DND-41 (cell line): ENCODE results near the gene TNS1.

Experiments used
- ATAC-seq: fragments of 200-7000 bp; cut with Tn5 transposase; 3 replicates; pipeline ENCODE4 v1.9.1; 2021; ENCODE audit warnings: low read depth; ENCODE audit not compliant: insufficient read depth
- DNase-seq: peaks from one replicate; pipeline ENCODE4 v3.0.0-alpha.2; 2020
- H2AFZ ChIP-seq: 2 replicates; pipeline ENCODE4 v1.6.0; 2012; ENCODE audit warnings: low read depth, low read length
- H3K27ac ChIP-seq: 2 replicates; pipeline ENCODE4 v1.5.1; 2012; ENCODE audit warnings: low read length, inconsistent platforms
- H3K27me3 ChIP-seq: fragments of 200-600 bp; sonication (generic); 2 replicates; pipeline ENCODE4 v1.6.0; 2012; ENCODE audit warnings: low read length, mild to moderate bottlenecking, inconsistent platforms; ENCODE audit not compliant: insufficient read depth, poor library complexity
- H3K36me3 ChIP-seq: 2 replicates; pipeline ENCODE4 v1.5.1; 2012; ENCODE audit warnings: low read length, inconsistent platforms; ENCODE audit not compliant: insufficient read depth
- H3K4me1 ChIP-seq: 2 replicates; pipeline ENCODE4 v1.5.1; 2012; ENCODE audit warnings: mild to moderate bottlenecking, low read length; ENCODE audit not compliant: insufficient read depth
- H3K4me2 ChIP-seq: 2 replicates; pipeline ENCODE4 v1.6.0; 2012; ENCODE audit warnings: mild to moderate bottlenecking, moderate library complexity, low read length, inconsistent platforms; ENCODE audit not compliant: insufficient read depth
- H3K4me3 ChIP-seq, 2 experiments: fragments of 200-600 bp in 1 of 2; shearing (Covaris generic) in 1 of 2; 2 replicates each; pipeline ENCODE4 v1.5.1; 2012 to 2016; ENCODE audit warnings: inconsistent platforms in 2 of 2, low read length in 2 of 2, mild to moderate bottlenecking in 2 of 2, low read depth in 1 of 2, moderate library complexity in 1 of 2
- H3K79me2 ChIP-seq: 2 replicates; pipeline ENCODE4 v1.6.0; 2012; ENCODE audit warnings: low read length, inconsistent platforms; ENCODE audit not compliant: insufficient read depth
- H3K9ac ChIP-seq: 2 replicates; pipeline ENCODE4 v1.6.0; 2012; ENCODE audit warnings: low read depth, mild to moderate bottlenecking, inconsistent platforms, low read length, moderate library complexity
- H3K9me3 ChIP-seq: 2 replicates; pipeline ENCODE4 v1.5.1; 2012; ENCODE audit warnings: low read length, moderate library complexity, mild to moderate bottlenecking, inconsistent platforms; ENCODE audit not compliant: insufficient read depth, severe bottlenecking
- H4K20me1 ChIP-seq: 2 replicates; pipeline ENCODE4 v1.6.0; 2012; ENCODE audit warnings: low read length; ENCODE audit not compliant: insufficient read depth
- EZH2 ChIP-seq: IDR thresholded peaks from 3 replicates; pipeline ENCODE4 v1.6.1; 2012; ENCODE audit warnings: borderline replicate concordance, low read depth, mild to moderate bottlenecking, moderate library complexity, low read length, inconsistent platforms; ENCODE audit not compliant: severe bottlenecking
- TF ChIP-seq, protein P1 (sequence below): IDR thresholded peaks from 2 replicates; pipeline ENCODE4 v1.5.1; 2012; ENCODE audit warnings: borderline replicate concordance, low read length, moderate library complexity, mild to moderate bottlenecking; ENCODE audit not compliant: poor library complexity, severe bottlenecking; ENCODE audit errors: extremely low read depth

The TNS1 gene

DNA sequence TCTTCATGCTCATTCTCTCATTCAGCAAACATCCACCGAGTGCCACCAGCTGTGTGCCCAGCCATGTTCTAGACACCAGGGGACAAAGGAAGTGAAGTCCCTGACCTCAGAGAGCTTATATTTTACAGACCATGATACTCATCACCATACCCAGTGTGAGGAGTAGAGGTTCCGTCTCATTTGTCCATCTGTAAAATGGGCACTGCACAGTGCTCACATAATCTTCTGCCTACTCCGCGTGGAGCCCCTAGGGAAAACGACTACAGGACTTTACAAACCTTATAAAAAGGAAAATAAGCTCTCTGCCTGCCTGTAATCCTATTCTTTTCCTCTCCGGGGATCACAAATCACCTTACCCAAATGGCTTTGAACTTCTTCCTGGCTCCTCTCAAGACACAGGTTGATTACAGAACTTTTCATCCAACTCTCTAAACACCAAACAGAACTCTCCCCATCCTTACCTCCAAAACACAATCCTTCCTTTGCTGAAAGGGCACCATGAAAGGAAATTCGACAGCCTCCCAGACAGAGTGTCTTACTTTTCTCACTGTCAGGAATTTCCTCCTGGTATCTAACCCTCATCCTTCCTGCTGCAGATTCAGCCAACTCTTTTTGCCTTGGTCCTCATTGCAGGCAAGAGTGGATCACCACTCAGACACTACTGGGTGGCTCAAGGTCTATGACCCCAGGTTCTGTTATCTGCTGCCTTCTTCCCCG is 99.5 kb downstream of the TNS1 start:
- ATAC-seq = no peak

DNA sequence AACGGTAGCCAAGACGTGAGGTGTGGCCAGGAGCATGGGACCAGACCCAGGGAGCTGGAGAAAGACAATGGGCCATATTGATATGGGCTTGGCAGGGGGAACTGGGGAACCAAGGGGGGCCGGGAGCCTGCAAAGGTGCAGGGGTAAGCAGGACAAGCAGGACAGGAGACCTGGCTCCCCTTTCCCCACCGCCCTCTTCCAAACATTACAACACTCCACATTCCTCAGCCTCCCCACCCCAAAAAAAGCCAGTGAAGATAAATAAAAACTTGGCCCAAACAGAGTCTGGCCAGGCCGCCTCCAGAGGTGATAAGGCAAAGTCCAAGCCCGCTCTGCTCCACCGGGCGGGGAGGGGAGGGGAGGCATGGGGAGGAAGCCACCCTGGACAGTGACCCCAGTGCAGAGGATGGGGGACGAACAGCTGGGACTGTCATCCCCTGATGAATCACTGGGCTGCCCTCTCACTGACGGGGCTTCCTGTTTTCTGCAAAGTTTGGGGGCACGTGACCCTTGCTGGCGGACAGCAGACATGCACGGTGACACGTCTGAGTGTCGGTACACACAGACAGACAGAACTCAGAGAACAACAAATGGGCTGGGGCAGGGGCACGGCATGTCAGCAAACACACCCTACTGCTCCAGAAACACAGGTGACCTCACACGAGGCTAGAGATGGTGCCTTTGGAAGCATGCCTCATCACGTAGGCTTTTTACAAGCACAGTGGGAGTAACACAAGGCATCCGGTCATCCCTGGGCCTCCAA is 100.2 kb downstream of the TNS1 start:
- Histone ChIP-seq H2AFZ (no peak overlapping the region), H3K4me3 (no peak overlapping the region), H3K4me2 (no peak overlapping the region), H3K79me2 (no peaks in the 10 kb centered on the region), H4K20me1 (peaks cover 5% of the 10 kb centered on the region; the same call in 1 of the 2 replicates), H3K36me3 (no peaks in the 10 kb centered on the region), H3K9me3 (no peaks in the 10 kb centered on the region), H3K27me3 (peaks cover 19% of the 10 kb centered on the region), H3K4me1 (no peaks in the 10 kb centered on the region), H3K9ac (no peak overlapping the region), H3K27ac (no peak overlapping the region)
- no peak for DNase-seq
- TF ChIP-seq, protein P1, sequence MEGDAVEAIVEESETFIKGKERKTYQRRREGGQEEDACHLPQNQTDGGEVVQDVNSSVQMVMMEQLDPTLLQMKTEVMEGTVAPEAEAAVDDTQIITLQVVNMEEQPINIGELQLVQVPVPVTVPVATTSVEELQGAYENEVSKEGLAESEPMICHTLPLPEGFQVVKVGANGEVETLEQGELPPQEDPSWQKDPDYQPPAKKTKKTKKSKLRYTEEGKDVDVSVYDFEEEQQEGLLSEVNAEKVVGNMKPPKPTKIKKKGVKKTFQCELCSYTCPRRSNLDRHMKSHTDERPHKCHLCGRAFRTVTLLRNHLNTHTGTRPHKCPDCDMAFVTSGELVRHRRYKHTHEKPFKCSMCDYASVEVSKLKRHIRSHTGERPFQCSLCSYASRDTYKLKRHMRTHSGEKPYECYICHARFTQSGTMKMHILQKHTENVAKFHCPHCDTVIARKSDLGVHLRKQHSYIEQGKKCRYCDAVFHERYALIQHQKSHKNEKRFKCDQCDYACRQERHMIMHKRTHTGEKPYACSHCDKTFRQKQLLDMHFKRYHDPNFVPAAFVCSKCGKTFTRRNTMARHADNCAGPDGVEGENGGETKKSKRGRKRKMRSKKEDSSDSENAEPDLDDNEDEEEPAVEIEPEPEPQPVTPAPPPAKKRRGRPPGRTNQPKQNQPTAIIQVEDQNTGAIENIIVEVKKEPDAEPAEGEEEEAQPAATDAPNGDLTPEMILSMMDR = no peak
- no peak for TF ChIP-seq EZH2
- no peak for ATAC-seq

More for the DNA sequence above, 99.5 kb downstream of the TNS1 start:
- peaks cover 5% of the 10 kb centered on the region; the same call in 1 of the 2 replicates for H4K20me1 ChIP-seq
- H3K9ac ChIP-seq = no peak overlapping the region
- no peaks in the 10 kb centered on the region for H3K9me3 ChIP-seq
- H3K79me2 ChIP-seq = no peaks in the 10 kb centered on the region
- no peak for DNase-seq
- H3K27me3 ChIP-seq = peaks cover 19% of the 10 kb centered on the region
- no peak overlapping the region for H3K27ac ChIP-seq
- no peak overlapping the region for H3K4me2 ChIP-seq
- no peak overlapping the region for H3K4me3 ChIP-seq
- H2AFZ ChIP-seq = no peak overlapping the region
- H3K36me3 ChIP-seq = no peaks in the 10 kb centered on the region
- TF ChIP-seq, protein P1 = no peak
- TF ChIP-seq EZH2 = no peak
- H3K4me1 ChIP-seq = no peaks in the 10 kb centered on the region

DNA sequence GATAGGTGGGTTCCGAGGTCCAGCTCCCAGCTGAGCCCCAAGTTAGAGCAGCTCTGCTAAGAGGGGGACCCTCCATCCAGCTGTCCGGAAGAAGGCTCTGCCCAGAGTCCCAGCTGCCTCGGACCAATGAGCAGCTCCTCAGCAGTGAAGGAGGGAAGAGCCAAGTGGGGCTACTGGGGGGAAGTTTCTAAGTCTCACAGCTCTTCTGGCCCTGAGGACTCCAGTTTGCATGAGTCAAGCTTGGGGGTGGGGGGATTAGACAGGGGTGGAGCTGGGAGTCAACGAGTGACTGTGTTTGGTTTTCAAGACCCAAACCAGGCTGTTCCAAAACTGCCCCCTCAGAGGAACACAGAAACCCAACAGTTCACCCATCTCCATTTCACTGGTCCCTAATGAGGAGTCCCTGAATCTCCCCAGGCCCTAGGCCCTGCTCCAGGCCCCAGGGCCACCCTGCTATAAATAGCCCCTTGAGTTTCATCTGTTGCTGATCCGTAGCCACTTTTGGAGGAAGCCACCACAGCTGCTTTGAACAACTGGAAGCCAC is 100.9 kb downstream of the TNS1 start:
- no peak overlapping the region for H3K9ac ChIP-seq
- H3K4me2 ChIP-seq = no peak overlapping the region
- H3K9me3 ChIP-seq = no peaks in the 10 kb centered on the region
- TF ChIP-seq, protein P1 = no peak
- no peak for TF ChIP-seq EZH2
- H4K20me1 ChIP-seq = peaks cover 6% of the 10 kb centered on the region
- no peak overlapping the region for H3K27ac ChIP-seq
- H3K27me3 ChIP-seq = peaks cover 17% of the 10 kb centered on the region
- no peak overlapping the region for H2AFZ ChIP-seq
- ATAC-seq = no peak
- H3K36me3 ChIP-seq = no peaks in the 10 kb centered on the region
- H3K79me2 ChIP-seq = no peaks in the 10 kb centered on the region
- DNase-seq = no peak
- no peak overlapping the region for H3K4me3 ChIP-seq
- H3K4me1 ChIP-seq = no peaks in the 10 kb centered on the region
